ENCODE results near the gene KRT71.

The KRT71 gene

GRCh38 chr12:52532636-52533035 is 20.3 kb downstream of the KRT71 start:
- no peak for FAIRE-seq
- TF ChIP-seq, protein P1, sequence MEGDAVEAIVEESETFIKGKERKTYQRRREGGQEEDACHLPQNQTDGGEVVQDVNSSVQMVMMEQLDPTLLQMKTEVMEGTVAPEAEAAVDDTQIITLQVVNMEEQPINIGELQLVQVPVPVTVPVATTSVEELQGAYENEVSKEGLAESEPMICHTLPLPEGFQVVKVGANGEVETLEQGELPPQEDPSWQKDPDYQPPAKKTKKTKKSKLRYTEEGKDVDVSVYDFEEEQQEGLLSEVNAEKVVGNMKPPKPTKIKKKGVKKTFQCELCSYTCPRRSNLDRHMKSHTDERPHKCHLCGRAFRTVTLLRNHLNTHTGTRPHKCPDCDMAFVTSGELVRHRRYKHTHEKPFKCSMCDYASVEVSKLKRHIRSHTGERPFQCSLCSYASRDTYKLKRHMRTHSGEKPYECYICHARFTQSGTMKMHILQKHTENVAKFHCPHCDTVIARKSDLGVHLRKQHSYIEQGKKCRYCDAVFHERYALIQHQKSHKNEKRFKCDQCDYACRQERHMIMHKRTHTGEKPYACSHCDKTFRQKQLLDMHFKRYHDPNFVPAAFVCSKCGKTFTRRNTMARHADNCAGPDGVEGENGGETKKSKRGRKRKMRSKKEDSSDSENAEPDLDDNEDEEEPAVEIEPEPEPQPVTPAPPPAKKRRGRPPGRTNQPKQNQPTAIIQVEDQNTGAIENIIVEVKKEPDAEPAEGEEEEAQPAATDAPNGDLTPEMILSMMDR (IDR thresholded peaks at IDR 0.05; ENCODE audit: insufficient read depth, missing control alignments), result no peak
- no peak for DNase-seq (ENCODE audit: insufficient read length, low spot score)

DNA sequence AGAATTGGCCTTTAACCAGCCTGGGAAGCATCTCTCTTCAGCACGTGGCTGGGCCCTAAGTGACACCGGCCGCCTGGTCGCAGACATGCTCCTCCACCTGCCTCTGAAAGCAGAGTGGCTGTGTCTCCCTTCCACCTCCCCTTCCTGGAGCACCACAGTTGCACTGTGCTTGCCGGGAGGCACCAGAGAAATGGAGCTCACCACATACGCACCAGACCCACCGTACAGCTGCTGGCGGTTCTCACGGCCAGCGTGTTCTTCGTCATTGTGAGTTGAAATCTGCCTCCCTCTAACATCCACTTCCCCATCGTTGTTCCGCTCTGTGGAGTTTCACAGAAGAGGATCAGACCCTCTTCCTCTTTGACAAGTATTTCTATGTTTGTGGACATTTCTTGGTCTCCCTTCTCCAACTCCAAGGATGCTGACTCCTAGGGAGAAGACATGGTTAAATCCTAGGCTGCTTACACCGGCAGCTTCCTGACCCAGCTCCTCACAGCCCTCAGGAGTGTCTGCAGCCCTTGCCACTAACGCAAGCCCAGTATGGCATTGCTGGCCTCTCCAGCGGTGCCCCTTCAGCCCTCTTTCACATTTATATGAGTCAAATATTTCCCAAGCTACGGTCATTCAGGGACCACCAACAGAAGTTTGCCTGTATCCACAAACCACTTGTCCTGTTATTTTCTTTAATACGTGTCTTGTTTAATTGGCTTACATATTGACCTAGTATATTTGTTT is 21.2 kb downstream of the KRT71 start:
- no peak for FAIRE-seq
- DNase-seq (ENCODE audit: insufficient read length, low spot score), result no peak
- TF ChIP-seq, protein P1 (IDR thresholded peaks at IDR 0.05; ENCODE audit: insufficient read depth, missing control alignments), result no peak

DNA sequence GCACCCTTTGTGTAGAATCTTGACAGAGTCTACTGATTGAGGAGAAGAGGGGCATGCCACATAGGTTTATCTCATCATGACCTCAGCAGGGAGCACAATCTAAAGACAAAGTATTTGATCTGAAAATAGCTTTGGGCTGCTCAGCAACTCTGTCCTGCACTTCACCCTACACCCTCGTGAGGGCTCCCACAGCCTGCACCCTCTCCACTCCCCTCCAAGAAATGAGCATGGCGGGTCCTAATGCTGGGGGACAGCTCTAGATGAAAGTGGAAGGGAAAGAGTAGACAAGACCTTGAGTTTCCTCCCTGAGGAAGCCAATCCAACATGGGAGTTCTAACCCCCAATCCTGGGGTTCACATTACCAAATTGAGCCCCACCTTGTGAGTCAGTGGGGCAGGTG is 22.0 kb downstream of the KRT71 start:
- TF ChIP-seq, protein P1 (IDR thresholded peaks at IDR 0.05; ENCODE audit: insufficient read depth, missing control alignments), result no peak
- no peak for FAIRE-seq
- no peak for DNase-seq (ENCODE audit: insufficient read length, low spot score)

- DNase-seq (ENCODE audit: insufficient read length, low spot score) (no peak), FAIRE-seq (no peak)
- TF ChIP-seq, protein P1 (IDR thresholded peaks at IDR 0.05; ENCODE audit: insufficient read depth, missing control alignments), result no peak
Observed at GRCh38 chr12:52530366-52530765, 22.6 kb downstream of the KRT71 start.

- DNase-seq (ENCODE audit: insufficient read length, low spot score) (no peak), FAIRE-seq (no peak)
- TF ChIP-seq, protein P1 (IDR thresholded peaks at IDR 0.05; ENCODE audit: insufficient read depth, missing control alignments), result no peak
Observed at GRCh38 chr12:52529846-52530245, 23.1 kb downstream of the KRT71 start.

- DNase-seq (ENCODE audit: insufficient read length, low spot score), result no peak
- FAIRE-seq, result no peak
- TF ChIP-seq, protein P1 (IDR thresholded peaks at IDR 0.05; ENCODE audit: insufficient read depth, missing control alignments), result no peak
Observed at GRCh38 chr12:52529417-52529816, 23.5 kb downstream of the KRT71 start.

- FAIRE-seq, result no peak
- TF ChIP-seq, protein P1 (IDR thresholded peaks at IDR 0.05; ENCODE audit: insufficient read depth, missing control alignments), result no peak
Observed at GRCh38 chr12:52528641-52529143, 24.3 kb downstream of the KRT71 start.

More at GRCh38 chr12:52528641-52529143, 24.3 kb downstream of the KRT71 start:
- DNase-seq (ENCODE audit: insufficient read length, low spot score), result no peak

All from D721Med (cell line).